ENCODE data around the gene SMTN. TPM values are rescaled to one million over a fixed set of nuclear protein-coding genes. Genes with fewer than 3 reads are reported as not detected.
A peak's percentile ranks its signal among the peaks of the same experiment; 100 is the strongest.

The SMTN gene
- total and polyA plus RNA-seq, 9 of the 15 experiments (the other 6 are each of a cell fraction or from before 2014, with no cell fraction given), result 2.5 to 41.1 (median 16.1) TPM

- TF ChIP-seq NR3C1 (CRISPR knock-in tag; IDR thresholded peaks at IDR 0.05) (no peak), DIDO1 (tag; IDR thresholded peaks at IDR 0.05; ENCODE audit: low read depth) (no peak), SMAD2 (IDR thresholded peaks at IDR 0.05; ENCODE audit: low read depth, low read length) (no peak), CBX2 (IDR thresholded peaks at IDR 0.05; ENCODE audit: insufficient read depth, low read length, poor library complexity, severe bottlenecking) (no peak), ZNF23 (CRISPR knock-in tag; IDR thresholded peaks at IDR 0.05) (no peak), SFPQ (IDR thresholded peaks at IDR 0.05; ENCODE audit: low read depth, low read length) (no peak), FOXA3 (CRISPR knock-in tag; conservative IDR thresholded peaks at IDR 0.05 in 1 of 2, IDR thresholded peaks at IDR 0.05 in 1 of 2) (peak in 1 of 2 experiments; percentile 90; a peak in 2 of 4 replicates), GMEB1 (CRISPR knock-in tag; IDR thresholded peaks at IDR 0.05) (no peak), PBX2 (CRISPR knock-in tag; IDR thresholded peaks at IDR 0.05; ENCODE audit: low read depth) (no peak), PBX2 (tag; conservative IDR thresholded peaks at IDR 0.05; ENCODE audit: low read depth) (no peak), SETDB1 (IDR thresholded peaks at IDR 0.05; ENCODE audit: low read length) (no peak), CCNT2 (IDR thresholded peaks at IDR 0.05; ENCODE audit: borderline replicate concordance, extremely low read depth, insufficient read length, low read depth, low read length) (no peak), HLTF (IDR thresholded peaks at IDR 0.05) (no peak), FOXJ3 (CRISPR knock-in tag; IDR thresholded peaks at IDR 0.05) (peak; percentile 66; the same call in 1 of the 2 replicates), E4F1 (CRISPR knock-in tag; IDR thresholded peaks at IDR 0.05; ENCODE audit: borderline replicate concordance) (no peak), ZBTB43 (CRISPR knock-in tag; IDR thresholded peaks at IDR 0.05) (no peak), ZNF174 (CRISPR knock-in tag; IDR thresholded peaks at IDR 0.05) (no peak)
Observed at GRCh38 chr22:31102441-31103081, 21.4 kb downstream of the SMTN start (continued).

Measured in K562 (cell line).